ENCODE measurements around the gene ZDHHC5. TPM values are rescaled to one million over a fixed set of nuclear protein-coding genes. Genes with fewer than 3 reads are reported as not detected.

Gene ZDHHC5
- total RNA-seq, 1 experiment from 2014 or later, result 80.6 TPM

GRCh38 chr11:57653163-57653562 is 14.8 kb upstream of the ZDHHC5 start:
- Histone ChIP-seq H3K4me1 (ENCODE audit: control insufficient read depth, insufficient read depth, low read length) (peaks cover 21% of the 10 kb centered on the region), H3K4me3 (ENCODE audit: low read depth in 2 of 2, low read length in 2 of 2) (no peak overlapping the region), H3K36me3 (ENCODE audit: control insufficient read depth, insufficient read depth, low read length) (peaks cover 3% of the 10 kb centered on the region; the same call in 1 of the 2 replicates), H3K27ac (ENCODE audit: low read length) (no peak overlapping the region), H3K27me3 (ENCODE audit: control insufficient read depth, insufficient read depth, low read length) (peaks cover 10% of the 10 kb centered on the region), H3K9me3 (ENCODE audit: control insufficient read depth, insufficient read depth, low read depth, low read length) (no peaks in the 10 kb centered on the region)
- DNase-seq (ENCODE audit: low read depth, low spot score) (no peak), ATAC-seq (no peak)
- BruUV-seq (replicated peaks), result no TSS peak
- ChIA-PET POLR2A (no interaction called here), CTCF (no interaction called here)
- in situ Hi-C loops (cut with HindIII; ENCODE audit: low pct_unique_long_range_greater_than_20kb, low sequenced_read_pairs), result no loop called here
- intact Hi-C loops (cut with micrococcal nuclease; ENCODE audit: unreplicated experiment), result no loop called here
- TF ChIP-seq TCF7L2 (IDR thresholded peaks at IDR 0.05; ENCODE audit: low read depth, low read length) (no peak), POLR2AphosphoS5 (IDR thresholded peaks at IDR 0.05; ENCODE audit: low read depth, low read length) (no peak), REST (IDR thresholded peaks at IDR 0.05; ENCODE audit: insufficient read depth in 1 of 2, low read depth in 2 of 2, low read length in 1 of 2) (no peak), SIN3A (IDR thresholded peaks at IDR 0.05; ENCODE audit: borderline replicate concordance, insufficient read depth, low read depth, low read length) (no peak), CTCF (IDR thresholded peaks at IDR 0.05) (no peak)

GRCh38 chr11:57656885-57657193 is 11.1 kb upstream of the ZDHHC5 start:
- Histone ChIP-seq H3K27me3 (ENCODE audit: control insufficient read depth, insufficient read depth, low read length) (no peaks in the 10 kb centered on the region), H3K9me3 (ENCODE audit: control insufficient read depth, insufficient read depth, low read depth, low read length) (no peaks in the 10 kb centered on the region), H3K36me3 (ENCODE audit: control insufficient read depth, insufficient read depth, low read length) (peaks cover 10% of the 10 kb centered on the region), H3K27ac (ENCODE audit: low read length) (peak overlapping the region; percentile 81), H3K4me3 (ENCODE audit: low read depth in 2 of 2, low read length in 2 of 2) (peak overlapping the region; percentile 77 to 83), H3K4me1 (ENCODE audit: control insufficient read depth, insufficient read depth, low read length) (peaks cover 9% of the 10 kb centered on the region)
- intact Hi-C loops (cut with micrococcal nuclease; ENCODE audit: unreplicated experiment), result no loop called here
- ChIA-PET CTCF (interaction anchor here (1.6 kb wide), 1 partner anchor 13 kb away, joined by 3 read pairs; no protein-coding TSS in a partner anchor), POLR2A (no interaction called here)
- ATAC-seq (peak; percentile 6; the same call in 1 of the 2 replicates), DNase-seq (ENCODE audit: low read depth, low spot score) (no peak)
- no TSS peak for BruUV-seq (replicated peaks)
- no peak for TF ChIP-seq REST (IDR thresholded peaks at IDR 0.05; ENCODE audit: insufficient read depth in 1 of 2, low read depth in 2 of 2, low read length in 1 of 2)
- TF ChIP-seq SIN3A (IDR thresholded peaks at IDR 0.05; ENCODE audit: borderline replicate concordance, insufficient read depth, low read depth, low read length), result no peak
- no peak for TF ChIP-seq POLR2AphosphoS5 (IDR thresholded peaks at IDR 0.05; ENCODE audit: low read depth, low read length)
- TF ChIP-seq CTCF (IDR thresholded peaks at IDR 0.05), result no peak
- TF ChIP-seq TCF7L2 (IDR thresholded peaks at IDR 0.05; ENCODE audit: low read depth, low read length), result no peak
- in situ Hi-C loops (cut with HindIII; ENCODE audit: low pct_unique_long_range_greater_than_20kb, low sequenced_read_pairs), result no loop called here
